Endothelial cell of umbilical vein (primary cell): ENCODE data around the gene SORCS2. TPM values are rescaled to one million over a fixed set of nuclear protein-coding genes. Genes with fewer than 3 reads are reported as not detected.

Experiments used
- BruUV-seq: library from RNA; stranded (reverse); fragments of 400-500 nt; replicated peaks from 2 replicates; lab custom pipeline; 2021; lab: Mats Ljungman, UMichigan
- CTCF ChIA-PET: fragments of 300-600, 350-600 bp; sonication (Branson Sonifier 250); formaldehyde crosslinking; loops from one replicate; lab custom pipeline; 2021; ENCODE audit warnings: antibody characterized with exemption, inconsistent platforms; lab: Charles Lee
- POLR2A ChIA-PET: fragments of 300-600, 350-600 bp; sonication (Branson Sonifier 250); formaldehyde crosslinking; loops from one replicate; lab custom pipeline; 2021; ENCODE audit warnings: antibody characterized with exemption, inconsistent platforms; lab: Charles Lee
- DNase-seq: peaks from one replicate; pipeline ENCODE4 v3.0.0-alpha.2; 2011; ENCODE audit warnings: low read depth, low spot score
- FAIRE-seq: peaks from 2 replicates; lab custom pipeline; 2011; peaks lifted over from hg19 to GRCh38; lab: Jason Lieb, UNC
- H2AFZ ChIP-seq: 2 replicates; pipeline ENCODE4 v1.6.0; 2012; ENCODE audit warnings: low read depth, low read length, control low read depth, inconsistent platforms
- H3K27ac ChIP-seq: 2 replicates; pipeline ENCODE4 v1.5.1; 2011; ENCODE audit warnings: low read depth, mild to moderate bottlenecking, control low read depth, low read length, moderate library complexity; ENCODE audit not compliant: insufficient read depth
- H3K27me3 ChIP-seq, 2 experiments: 2 replicates each; pipeline versions ENCODE4 v1.6.0 to v1.6.1; 2011; ENCODE audit warnings: low read length in 2 of 2, mixed read lengths in 1 of 2; ENCODE audit not compliant: control insufficient read depth in 2 of 2, insufficient read depth in 2 of 2
- H3K36me3 ChIP-seq, 2 experiments: 2 replicates in 1 of 2; 3 replicates in 1 of 2; pipeline ENCODE4 v1.5.1; 2011; ENCODE audit warnings: low read length in 2 of 2, mild to moderate bottlenecking in 1 of 2, moderate library complexity in 1 of 2; ENCODE audit not compliant: control insufficient read depth in 2 of 2, insufficient read depth in 2 of 2; ENCODE audit errors: extremely low read depth in 1 of 2
- H3K4me1 ChIP-seq: 3 replicates; pipeline ENCODE4 v1.5.1; 2011; ENCODE audit warnings: mild to moderate bottlenecking, low read length; ENCODE audit not compliant: control insufficient read depth, insufficient read depth; ENCODE audit errors: extremely low read depth
- H3K4me2 ChIP-seq: 2 replicates; pipeline ENCODE4 v1.6.1; 2011; ENCODE audit warnings: low read length, control low read depth, mixed read lengths; ENCODE audit not compliant: insufficient read depth
- H3K4me3 ChIP-seq, 3 experiments: fragments of 200-600 bp in 1 of 3; sonication (generic), shearing (Covaris generic) in 1 of 3; replicated peaks in 1 of 3; 2 replicates each; pipeline ENCODE4 v1.5.1; 2011 to 2016; ENCODE audit warnings: control low read depth in 3 of 3, low read length in 3 of 3, mild to moderate bottlenecking in 2 of 3, inconsistent platforms in 1 of 3, low read depth in 1 of 3, moderate library complexity in 1 of 3; ENCODE audit not compliant: insufficient read depth in 1 of 3
- H3K79me2 ChIP-seq: 2 replicates; pipeline ENCODE4 v1.6.0; 2012; ENCODE audit warnings: low read length, inconsistent platforms; ENCODE audit not compliant: control insufficient read depth, insufficient read depth
- H3K9ac ChIP-seq: replicated peaks from 2 replicates; pipeline ENCODE3; 2011; ENCODE audit warnings: low read length, control low read depth; ENCODE audit not compliant: insufficient read depth; ENCODE audit errors: extremely low read depth
- H3K9me1 ChIP-seq: replicated peaks from 3 replicates; pipeline ENCODE4 v1.6.0; 2011; ENCODE audit warnings: mild to moderate bottlenecking, low read length; ENCODE audit not compliant: control insufficient read depth, insufficient read depth; ENCODE audit errors: extremely low read depth
- H3K9me3 ChIP-seq: replicated peaks from 2 replicates; pipeline ENCODE4 v1.5.1; 2012; ENCODE audit warnings: low read length, inconsistent platforms; ENCODE audit not compliant: control insufficient read depth, insufficient read depth
- H4K20me1 ChIP-seq: replicated peaks from 2 replicates; pipeline ENCODE3; 2011; ENCODE audit warnings: mild to moderate bottlenecking, low read length; ENCODE audit not compliant: control insufficient read depth, insufficient read depth; ENCODE audit errors: extremely low read depth
- CTCF ChIP-seq, 2 donors: IDR thresholded peaks; 1 replicate in 1 of 2; 2 replicates in 1 of 2; pipeline ENCODE4 v1.5.1; 2011; ENCODE audit warnings: low read length in 2 of 2, mild to moderate bottlenecking in 2 of 2, moderate library complexity in 2 of 2, control low read depth in 1 of 2, inconsistent platforms in 1 of 2, low read depth in 1 of 2; ENCODE audit not compliant: insufficient read depth in 1 of 2; ENCODE audit errors: extremely low read depth in 1 of 2
- EZH2 ChIP-seq: IDR thresholded peaks from 2 replicates; pipeline ENCODE4 v1.6.1; 2012; ENCODE audit warnings: borderline replicate concordance, low read depth, mild to moderate bottlenecking, moderate library complexity, low read length, inconsistent platforms; ENCODE audit not compliant: severe bottlenecking
- FOS ChIP-seq: IDR thresholded peaks from 2 replicates; pipeline ENCODE4 v1.6.1; 2011; ENCODE audit warnings: mild to moderate bottlenecking, low read length, moderate library complexity, borderline replicate concordance; ENCODE audit not compliant: insufficient read depth
- GATA2 ChIP-seq: IDR thresholded peaks from 2 replicates; pipeline ENCODE4 v1.7.0; 2011; ENCODE audit warnings: low read depth, mild to moderate bottlenecking, moderate library complexity, mixed read lengths, low read length; ENCODE audit not compliant: insufficient read length, insufficient read depth
- JUN ChIP-seq: IDR thresholded peaks from 2 replicates; pipeline ENCODE4 v1.6.1; 2011; ENCODE audit warnings: borderline replicate concordance, low read depth; ENCODE audit not compliant: insufficient read length, insufficient read depth
- MAX ChIP-seq: IDR thresholded peaks from 2 replicates; pipeline ENCODE4 v1.6.1; 2011; ENCODE audit not compliant: insufficient read depth, insufficient read length
- MYC ChIP-seq: IDR thresholded peaks from one replicate; pipeline ENCODE4 v1.6.1; 2011; ENCODE audit warnings: mild to moderate bottlenecking, low read depth, low read length
- POLR2A ChIP-seq: IDR thresholded peaks from 2 replicates; pipeline ENCODE4 v1.6.1; 2012; ENCODE audit warnings: low read depth, mild to moderate bottlenecking, control low read depth, low read length
- POLR2AphosphoS5 ChIP-seq: IDR thresholded peaks from 2 replicates; pipeline ENCODE4 v1.6.1; 2012; ENCODE audit warnings: low read depth, mild to moderate bottlenecking, control low read depth, low read length, moderate library complexity; ENCODE audit not compliant: insufficient read depth
- dilution Hi-C: fragments of 300-500 bp; cut with MboI; formaldehyde crosslinking; loops from one replicate; pipeline ENCODE4 v1.15.0; 2019; ENCODE audit warnings: low sequenced_read_pairs; ENCODE audit not compliant: extremely low pct_ligation_motif_present
- intact Hi-C: fragments of 100-400 bp; cut with micrococcal nuclease; formaldehyde crosslinking; loops from one replicate; pipeline ENCODE4 v1.10.0; 2022
- polyA plus RNA-seq, 4 experiments: library from polyadenylated mRNA; depleted of rRNA in 3 of 4; stranded (reverse) in 3 of 4; unstranded in 1 of 4; fragments of >200 nt; gene quantifications; 2 replicates each; pipeline versions ENCODE4 v1.2.1 to v1.2.3, GENCODE V29; 2011 to 2012; ENCODE audit warnings: missing spikeins in 1 of 4
- total RNA-seq: library from RNA; stranded (reverse); gene quantifications from 2 replicates; pipeline ENCODE4 v1.2.3, GENCODE V29; 2021

Gene SORCS2
- total and polyA plus RNA-seq, 2 donors (not counting 3 experiments of a cell fraction or from before 2014, with no cell fraction given): not detected

GRCh38 chr4:7228734-7229133 lies 36.4 kb downstream of the SORCS2 start:
- no peaks in the 10 kb centered on the region for H3K36me3 ChIP-seq
- H4K20me1 ChIP-seq: no peaks in the 10 kb centered on the region
- no peak for FAIRE-seq
- TF ChIP-seq MYC (no peak), POLR2AphosphoS5 (no peak), POLR2A (no peak), EZH2 (no peak), MAX (no peak), FOS (no peak), GATA2 (no peak), CTCF (IDR thresholded peaks at IDR 0.05; ENCODE audit: extremely low read depth in 1 of 2, insufficient read depth in 1 of 2, low read depth in 1 of 2, low read length in 2 of 2) (no peak), JUN (no peak)
- H3K9me3 ChIP-seq: no peaks in the 10 kb centered on the region
- H3K27me3 ChIP-seq: no peaks in the 10 kb centered on the region
- H2AFZ ChIP-seq: no peak overlapping the region
- CTCF ChIA-PET: no interaction called here
- H3K9ac ChIP-seq: no peak overlapping the region
- no peak overlapping the region for H3K4me2 ChIP-seq
- no peaks in the 10 kb centered on the region for H3K79me2 ChIP-seq
- dilution Hi-C loops: no loop called here
- no peak for DNase-seq
- H3K9me1 ChIP-seq: no peaks in the 10 kb centered on the region
- H3K4me3 ChIP-seq: no peak overlapping the region
- H3K4me1 ChIP-seq: no peaks in the 10 kb centered on the region
- BruUV-seq: no TSS peak
- H3K27ac ChIP-seq: no peak overlapping the region
- intact Hi-C loops: no loop called here
- POLR2A ChIA-PET: no interaction called here
